ENCODE results near the gene AMN1.
"Not testable (repeated sequence)": the region's sequence is repeated elsewhere in the genome, so short reads cannot be mapped to it uniquely, and the experiment has no call there.

The AMN1 gene

GRCh38 chr12:31672521-31672920 is 56.3 kb downstream of the AMN1 start:
- DNase-seq = no peak

- DNase-seq = not testable (repeated sequence)
These were observed 59.2 kb downstream of the AMN1 start for GRCh38 chr12:31669582-31669981.

- no peak for DNase-seq
These were observed 59.8 kb downstream of the AMN1 start for GRCh38 chr12:31669020-31669419.

GRCh38 chr12:31664038-31664437 is 64.8 kb downstream of the AMN1 start:
- no peak for DNase-seq

- DNase-seq = no peak
These were observed 65.2 kb downstream of the AMN1 start for GRCh38 chr12:31663576-31663975.

- DNase-seq = no peak
These were observed 66.5 kb downstream of the AMN1 start for GRCh38 chr12:31662176-31662849.

- DNase-seq = peak; percentile 65
These were observed 69.5 kb downstream of the AMN1 start, which contains the start of gene ETFBKMT for GRCh38 chr12:31659087-31659942. Gene ETFBKMT, plus strand, starts transcription at chr12:31659688. Its CDS starts 2,266 bp downstream, at chr12:31661954.

- no peak for DNase-seq
These were observed 70.2 kb downstream of the AMN1 start for GRCh38 chr12:31658471-31659086.

GRCh38 chr12:31655792-31656191 is 73.0 kb downstream of the AMN1 start:
- no peak for DNase-seq

GRCh38 chr12:31655208-31655607 is 73.6 kb downstream of the AMN1 start:
- no peak for DNase-seq

GRCh38 chr12:31651893-31652521 is 76.8 kb downstream of the AMN1 start:
- peak; percentile 74 for DNase-seq

- DNase-seq = no peak
These were observed 77.9 kb downstream of the AMN1 start for GRCh38 chr12:31650918-31651317.

GRCh38 chr12:31647086-31647491 is 81.7 kb downstream of the AMN1 start:
- no peak for DNase-seq

GRCh38 chr12:31645924-31646323 is 82.9 kb downstream of the AMN1 start:
- DNase-seq = no peak

GRCh38 chr12:31644536-31644935 is 84.3 kb downstream of the AMN1 start:
- no peak for DNase-seq

- no peak for DNase-seq
These were observed 87.2 kb downstream of the AMN1 start for GRCh38 chr12:31641509-31642090.

GRCh38 chr12:31634620-31635019 is 94.2 kb downstream of the AMN1 start:
- DNase-seq = no peak

GRCh38 chr12:31633464-31633863 is 95.4 kb downstream of the AMN1 start:
- DNase-seq = no peak

- DNase-seq = no peak
These were observed 97.0 kb downstream of the AMN1 start for GRCh38 chr12:31631809-31632208.

- DNase-seq = no peak
These were observed 97.6 kb downstream of the AMN1 start for GRCh38 chr12:31631023-31631724.

- DNase-seq = no peak
These were observed 98.8 kb downstream of the AMN1 start for GRCh38 chr12:31629756-31630732.

Measured in NCI-H2227 treated with DMSO at 0.1 percent for 48 hours (cell line).